GM20000 (cell line): ENCODE results near the gene APOC4.

Experiments
- DNase-seq: peaks from one replicate; pipeline ENCODE4 v3.0.0; 2012; ENCODE audit warnings: low spot score
- CTCF ChIP-seq: IDR thresholded peaks from 2 replicates; pipeline ENCODE4 v1.5.1; 2012; ENCODE audit warnings: mild to moderate bottlenecking, control low read depth; ENCODE audit errors: extremely low read depth, missing control alignments

APOC4 gene

GRCh38 chr19:44927746-44928145, 14.3 kb upstream of the APOC4 start:
- no peak for TF ChIP-seq CTCF
- DNase-seq, result no peak

GRCh38 chr19:44930088-44930487, 11.9 kb upstream of the APOC4 start:
- no peak for TF ChIP-seq CTCF
- DNase-seq, result no peak

- no peak for DNase-seq
- TF ChIP-seq CTCF, result no peak
Measured at GRCh38 chr19:44931541-44931940, 10.5 kb upstream of the APOC4 start.

- no peak for DNase-seq
- no peak for TF ChIP-seq CTCF
Measured at GRCh38 chr19:44939668-44940067, 2.4 kb upstream of the APOC4 start.

- peak; percentile 85 for DNase-seq
- no peak for TF ChIP-seq CTCF
Measured at GRCh38 chr19:44943801-44944249, 1.8 kb downstream of the APOC4 start.

GRCh38 chr19:44947041-44947581, 5.1 kb downstream of the APOC4 start:
- no peak for DNase-seq
- no peak for TF ChIP-seq CTCF

- no peak for TF ChIP-seq CTCF
Measured at GRCh38 chr19:44948237-44948636, 6.2 kb downstream of the APOC4 start.

More at GRCh38 chr19:44948237-44948636, 6.2 kb downstream of the APOC4 start:
- no peak for DNase-seq
